IMR-90 (cell line): ENCODE measurements around the gene ELFN1. TPM values are rescaled to one million over a fixed set of nuclear protein-coding genes. Genes with fewer than 3 reads are reported as not detected.

Experiments used
- ATAC-seq: fragments of 200-7000 bp; cut with Tn5 transposase; 2 replicates; pipeline ENCODE4 v1.9.1; 2020; ENCODE audit warnings: low read depth, mild to moderate bottlenecking, moderate library complexity
- BruUV-seq: library from RNA; stranded (reverse); fragments of 400-500 nt; replicated peaks from 2 replicates; lab custom pipeline; 2021; lab: Mats Ljungman, UMichigan
- CTCF ChIA-PET: fragments of 300-600 bp; formaldehyde crosslinking; extraction: SDS; loops from one replicate; lab custom pipeline; 2021; ENCODE audit warnings: antibody characterized with exemption; lab: Yijun Ruan, JAX
- POLR2A ChIA-PET: fragments of 300-600 bp; sonication (Branson Sonifier 250); formaldehyde crosslinking; loops from one replicate; lab custom pipeline; 2022; ENCODE audit warnings: antibody characterized with exemption; ENCODE audit not compliant: unreplicated experiment; lab: Charles Lee
- DNase-seq: peaks from one replicate; pipeline ENCODE4 v3.0.0; 2013
- H2AFZ ChIP-seq: replicated peaks from 2 replicates; pipeline ENCODE3; 2013; ENCODE audit warnings: low read length, mild to moderate bottlenecking; ENCODE audit not compliant: poor library complexity
- H2AK5ac ChIP-seq: 2 replicates; pipeline ENCODE4 v1.6.1; 2013; ENCODE audit warnings: low read depth, low read length, inconsistent platforms
- H2AK9ac ChIP-seq: replicated peaks from 2 replicates; pipeline ENCODE3; 2013; ENCODE audit warnings: mild to moderate bottlenecking, low read depth, low read length, moderate library complexity; ENCODE audit not compliant: poor library complexity
- H2BK120ac ChIP-seq: 2 replicates; pipeline ENCODE4 v1.6.1; 2013; ENCODE audit warnings: low read depth, low read length, inconsistent platforms
- H2BK15ac ChIP-seq: 3 replicates; pipeline ENCODE4 v1.6.1; 2013; ENCODE audit warnings: low read depth, low read length, inconsistent platforms
- H2BK20ac ChIP-seq: 2 replicates; pipeline ENCODE4 v1.6.1; 2013; ENCODE audit warnings: low read depth, mild to moderate bottlenecking, inconsistent platforms, low read length, moderate library complexity
- H2BK5ac ChIP-seq: 2 replicates; pipeline ENCODE4 v1.6.1; 2013; ENCODE audit warnings: mild to moderate bottlenecking, low read depth, low read length, inconsistent platforms; ENCODE audit not compliant: poor library complexity, severe bottlenecking
- H3K14ac ChIP-seq: replicated peaks from 2 replicates; pipeline ENCODE4 v1.6.1; 2013; ENCODE audit warnings: low read depth, low read length, inconsistent platforms
- H3K18ac ChIP-seq: 2 replicates; pipeline ENCODE4 v1.6.1; 2013; ENCODE audit warnings: low read depth, low read length, control low read depth
- H3K23ac ChIP-seq: 2 replicates; pipeline ENCODE4 v1.6.1; 2013; ENCODE audit warnings: low read depth, low read length, inconsistent platforms
- H3K27ac ChIP-seq: 2 replicates; pipeline ENCODE4 v1.5.1; 2013; ENCODE audit warnings: mild to moderate bottlenecking, control low read depth, low read length; ENCODE audit not compliant: insufficient read depth
- H3K27me3 ChIP-seq: 2 replicates; pipeline ENCODE4 v1.6.1; 2013; ENCODE audit warnings: low read length; ENCODE audit not compliant: control insufficient read depth, insufficient read depth
- H3K36me3 ChIP-seq: 2 replicates; pipeline ENCODE4 v1.6.1; 2013; ENCODE audit warnings: low read length, mixed read lengths; ENCODE audit not compliant: control insufficient read depth, insufficient read depth
- H3K4ac ChIP-seq: 2 replicates; pipeline ENCODE4 v1.6.1; 2013; ENCODE audit warnings: low read depth, low read length, inconsistent platforms
- H3K4me1 ChIP-seq: 2 replicates; pipeline ENCODE4 v1.6.1; 2013; ENCODE audit warnings: low read length, mixed read lengths; ENCODE audit not compliant: control insufficient read depth, insufficient read depth
- H3K4me2 ChIP-seq: 2 replicates; pipeline ENCODE4 v1.6.1; 2013; ENCODE audit warnings: low read depth, mild to moderate bottlenecking, control low read depth, low read length, moderate library complexity
- H3K4me3 ChIP-seq: 2 replicates; pipeline ENCODE4 v1.5.1; 2013; ENCODE audit warnings: low read depth, mild to moderate bottlenecking, control low read depth, low read length, moderate library complexity; ENCODE audit not compliant: insufficient read depth
- H3K56ac ChIP-seq: 2 replicates; pipeline ENCODE4 v1.6.1; 2013; ENCODE audit warnings: low read length, inconsistent platforms; ENCODE audit not compliant: insufficient read depth; ENCODE audit errors: extremely low read depth
- H3K79me1 ChIP-seq, 2 experiments: 2 replicates each; pipeline ENCODE4 v1.6.1; 2013; ENCODE audit warnings: low read length in 2 of 2, inconsistent platforms in 1 of 2, low read depth in 1 of 2
- H3K9ac ChIP-seq: 2 replicates; pipeline ENCODE4 v1.6.1; 2013; ENCODE audit warnings: low read depth, low read length, control low read depth
- H3K9me1 ChIP-seq: 2 replicates; pipeline ENCODE4 v1.6.1; 2013; ENCODE audit warnings: low read length, inconsistent platforms; ENCODE audit not compliant: insufficient read depth
- H3K9me3 ChIP-seq: 2 replicates; pipeline ENCODE4 v1.6.1; 2013; ENCODE audit warnings: low read length; ENCODE audit not compliant: control insufficient read depth, insufficient read depth
- H4K20me1 ChIP-seq: 2 replicates; pipeline ENCODE4 v1.6.1; 2013; ENCODE audit warnings: low read length, inconsistent platforms; ENCODE audit not compliant: insufficient read depth
- H4K5ac ChIP-seq: 2 replicates; pipeline ENCODE4 v1.6.1; 2013; ENCODE audit warnings: mild to moderate bottlenecking, low read depth, low read length, control low read depth
- H4K8ac ChIP-seq, 2 experiments: 2 replicates each; pipeline ENCODE4 v1.6.1; 2013; ENCODE audit warnings: low read depth in 2 of 2, low read length in 2 of 2, control low read depth in 1 of 2, inconsistent platforms in 1 of 2
- H4K91ac ChIP-seq: 2 replicates; pipeline ENCODE4 v1.6.1; 2013; ENCODE audit warnings: low read depth, low read length, inconsistent platforms; ENCODE audit not compliant: insufficient read depth
- BHLHE40 ChIP-seq: fragments of 150-350 bp; IDR thresholded peaks from 2 replicates; pipeline ENCODE4 v1.6.1; 2016; ENCODE audit warnings: mild to moderate bottlenecking, low read depth, low read length
- CEBPB ChIP-seq: IDR thresholded peaks from 2 replicates; pipeline ENCODE4 v1.6.1; 2012; ENCODE audit warnings: low read depth, low read length, improper control_type of control experiment
- CHD1 ChIP-seq: IDR thresholded peaks from 2 replicates; pipeline ENCODE4 v1.6.1; 2012; ENCODE audit warnings: low read depth, low read length, improper control_type of control experiment
- FOS ChIP-seq: fragments of 150-350 bp; IDR thresholded peaks from 2 replicates; pipeline ENCODE4 v1.6.1; 2016; ENCODE audit warnings: low read depth, low read length
- MAFK ChIP-seq: IDR thresholded peaks from 2 replicates; pipeline ENCODE4 v1.6.1; 2012; ENCODE audit warnings: low read depth, low read length, improper control_type of control experiment
- MAZ ChIP-seq: IDR thresholded peaks from 2 replicates; pipeline ENCODE4 v1.6.1; 2012; ENCODE audit warnings: low read depth, mild to moderate bottlenecking, low read length, improper control_type of control experiment, moderate library complexity, borderline replicate concordance
- MXI1 ChIP-seq: IDR thresholded peaks from 2 replicates; pipeline ENCODE4 v1.6.1; 2012; ENCODE audit warnings: low read depth, mild to moderate bottlenecking, low read length, moderate library complexity, borderline replicate concordance
- NFE2L2 ChIP-seq: fragments of 150-350 bp; IDR thresholded peaks from 2 replicates; pipeline ENCODE4 v1.6.1; 2016; ENCODE audit warnings: low read depth, mild to moderate bottlenecking, low read length
- POLR2A ChIP-seq: IDR thresholded peaks from 2 replicates; pipeline ENCODE4 v1.6.1; 2012; ENCODE audit warnings: mild to moderate bottlenecking, low read depth, low read length
- RAD21 ChIP-seq: IDR thresholded peaks from 2 replicates; pipeline ENCODE4 v1.6.1; 2012; ENCODE audit warnings: low read length, improper control_type of control experiment
- RCOR1 ChIP-seq: IDR thresholded peaks from 2 replicates; pipeline ENCODE4 v1.6.1; 2012; ENCODE audit warnings: mild to moderate bottlenecking, low read length, improper control_type of control experiment; ENCODE audit not compliant: insufficient replicate concordance
- RFX5 ChIP-seq: IDR thresholded peaks from 2 replicates; pipeline ENCODE4 v1.8.0; 2012; ENCODE audit warnings: low read depth, mild to moderate bottlenecking, low read length, moderate library complexity
- SMC3 ChIP-seq: fragments of 150-350 bp; IDR thresholded peaks from 2 replicates; pipeline ENCODE4 v1.6.1; 2016; ENCODE audit warnings: low read depth, mild to moderate bottlenecking, antibody characterized with exemption, low read length, moderate library complexity
- WGBS, 2 experiments: methylation state at CpG; one replicate each; pipeline versions ENCODE4 v1.1.5 to v1.1.7; 2013; ENCODE audit warnings: missing lambda C conversion rate in 2 of 2; ENCODE audit not compliant: insufficient read length in 1 of 2; ENCODE audit errors: extremely low coverage in 2 of 2; 5-methylcytosine and 5-hydroxymethylcytosine counted together
- dilution Hi-C: fragments of 300-500 bp; cut with HindIII; formaldehyde crosslinking; loops from one replicate; pipeline ENCODE4 v1.14.3; 2018; ENCODE audit warnings: low sequenced_read_pairs; ENCODE audit not compliant: unreplicated experiment
- in situ Hi-C: fragments of 300-500 bp; cut with MboI; formaldehyde crosslinking; loops from 3 replicates; pipeline ENCODE4 v1.14.3; 2019; ENCODE audit warnings: low sequenced_read_pairs, inconsistent platforms, mixed read lengths
- intact Hi-C: fragments of 100-400 bp; cut with micrococcal nuclease; formaldehyde crosslinking; loops from 2 replicates; pipeline ENCODE4 v1.10.0; 2022
- polyA plus RNA-seq, 3 experiments: library from polyadenylated mRNA; depleted of rRNA; stranded (reverse); fragments of >200 nt; gene quantifications; 2 replicates each; pipeline ENCODE4 v1.2.3, GENCODE V29; 2012; ENCODE audit warnings: low replicate concordance in 1 of 3
- total RNA-seq: library from RNA; depleted of rRNA; stranded (reverse); fragments of >200 nt; gene quantifications from 2 replicates; pipeline ENCODE4 v1.2.3, GENCODE V29; 2012
- TF ChIP-seq, protein P1 (sequence below): fragments of 150-350 bp; IDR thresholded peaks from 2 replicates; pipeline ENCODE4 v1.6.1; 2017; ENCODE audit warnings: mild to moderate bottlenecking, antibody characterized with exemption, low read length, low read depth
- TF ChIP-seq, protein P2 (sequence below): conservative IDR thresholded peaks from 2 replicates; pipeline ENCODE4 v1.5.1; 2012; ENCODE audit warnings: mild to moderate bottlenecking, low read depth, low read length, improper control_type of control experiment
- TF ChIP-seq, protein P3 (sequence below): fragments of 150-350 bp; IDR thresholded peaks from 2 replicates; pipeline ENCODE4 v1.6.1; 2016; ENCODE audit warnings: low read depth, mild to moderate bottlenecking, low read length, moderate library complexity, borderline replicate concordance

The ELFN1 gene
- total and polyA plus RNA-seq, 2 of the 4 experiments (the other 2 are of a cell fraction): 1.6 to 5.2 TPM

DNA sequence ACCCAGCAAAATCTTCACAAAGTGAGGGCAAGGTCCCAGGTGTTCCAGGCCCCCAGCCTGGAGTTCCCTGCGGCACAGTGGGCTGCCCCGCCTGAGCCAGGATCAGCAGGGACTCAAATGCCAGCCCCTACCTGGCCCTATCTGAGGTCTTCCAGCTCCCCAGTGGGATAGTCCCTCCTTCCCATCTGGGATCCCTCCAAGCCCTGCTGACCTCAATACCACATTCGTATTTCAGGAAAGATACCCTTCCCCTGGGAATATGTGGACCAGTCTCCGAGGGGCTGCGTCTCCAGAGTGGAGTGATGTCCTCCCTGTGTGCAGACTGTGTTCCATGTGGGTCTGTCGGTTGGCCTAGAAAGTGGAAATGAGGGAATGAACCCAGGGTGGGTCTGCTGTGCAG, 40.9 kb downstream of the ELFN1 start:
- H2BK15ac ChIP-seq: no peak overlapping the region
- H2BK120ac ChIP-seq: no peak overlapping the region
- WGBS, 2 experiments: no CpG with 5 or more reads among the region's 6 CpGs
- H3K27me3 ChIP-seq: peaks cover 3% of the 10 kb centered on the region; the same call in 1 of the 2 replicates
- H3K56ac ChIP-seq: no peak overlapping the region
- no peaks in the 10 kb centered on the region for H3K4me1 ChIP-seq
- no peak overlapping the region for H2AK9ac ChIP-seq
- H4K8ac ChIP-seq: no peak overlapping the region
- no peak for ATAC-seq
- TF ChIP-seq MAFK (no peak), SMC3 (no peak), BHLHE40 (no peak), RFX5 (no peak), RAD21 (no peak), POLR2A (no peak), CEBPB (no peak), FOS (no peak), NFE2L2 (no peak), CHD1 (no peak), MAZ (no peak), MXI1 (no peak), RCOR1 (no peak)
- TF ChIP-seq, protein P1, sequence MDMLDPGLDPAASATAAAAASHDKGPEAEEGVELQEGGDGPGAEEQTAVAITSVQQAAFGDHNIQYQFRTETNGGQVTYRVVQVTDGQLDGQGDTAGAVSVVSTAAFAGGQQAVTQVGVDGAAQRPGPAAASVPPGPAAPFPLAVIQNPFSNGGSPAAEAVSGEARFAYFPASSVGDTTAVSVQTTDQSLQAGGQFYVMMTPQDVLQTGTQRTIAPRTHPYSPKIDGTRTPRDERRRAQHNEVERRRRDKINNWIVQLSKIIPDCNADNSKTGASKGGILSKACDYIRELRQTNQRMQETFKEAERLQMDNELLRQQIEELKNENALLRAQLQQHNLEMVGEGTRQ: no peak
- TF ChIP-seq, protein P2, sequence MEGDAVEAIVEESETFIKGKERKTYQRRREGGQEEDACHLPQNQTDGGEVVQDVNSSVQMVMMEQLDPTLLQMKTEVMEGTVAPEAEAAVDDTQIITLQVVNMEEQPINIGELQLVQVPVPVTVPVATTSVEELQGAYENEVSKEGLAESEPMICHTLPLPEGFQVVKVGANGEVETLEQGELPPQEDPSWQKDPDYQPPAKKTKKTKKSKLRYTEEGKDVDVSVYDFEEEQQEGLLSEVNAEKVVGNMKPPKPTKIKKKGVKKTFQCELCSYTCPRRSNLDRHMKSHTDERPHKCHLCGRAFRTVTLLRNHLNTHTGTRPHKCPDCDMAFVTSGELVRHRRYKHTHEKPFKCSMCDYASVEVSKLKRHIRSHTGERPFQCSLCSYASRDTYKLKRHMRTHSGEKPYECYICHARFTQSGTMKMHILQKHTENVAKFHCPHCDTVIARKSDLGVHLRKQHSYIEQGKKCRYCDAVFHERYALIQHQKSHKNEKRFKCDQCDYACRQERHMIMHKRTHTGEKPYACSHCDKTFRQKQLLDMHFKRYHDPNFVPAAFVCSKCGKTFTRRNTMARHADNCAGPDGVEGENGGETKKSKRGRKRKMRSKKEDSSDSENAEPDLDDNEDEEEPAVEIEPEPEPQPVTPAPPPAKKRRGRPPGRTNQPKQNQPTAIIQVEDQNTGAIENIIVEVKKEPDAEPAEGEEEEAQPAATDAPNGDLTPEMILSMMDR: no peak
- TF ChIP-seq, protein P3, sequence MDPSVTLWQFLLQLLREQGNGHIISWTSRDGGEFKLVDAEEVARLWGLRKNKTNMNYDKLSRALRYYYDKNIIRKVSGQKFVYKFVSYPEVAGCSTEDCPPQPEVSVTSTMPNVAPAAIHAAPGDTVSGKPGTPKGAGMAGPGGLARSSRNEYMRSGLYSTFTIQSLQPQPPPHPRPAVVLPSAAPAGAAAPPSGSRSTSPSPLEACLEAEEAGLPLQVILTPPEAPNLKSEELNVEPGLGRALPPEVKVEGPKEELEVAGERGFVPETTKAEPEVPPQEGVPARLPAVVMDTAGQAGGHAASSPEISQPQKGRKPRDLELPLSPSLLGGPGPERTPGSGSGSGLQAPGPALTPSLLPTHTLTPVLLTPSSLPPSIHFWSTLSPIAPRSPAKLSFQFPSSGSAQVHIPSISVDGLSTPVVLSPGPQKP: no peak
- ChIA-PET POLR2A (no interaction called here), CTCF (interaction anchor here (0.7 kb wide), 1 partner anchor 284 kb away, joined by 3 read pairs; no protein-coding TSS in a partner anchor)
- H4K91ac ChIP-seq: no peak overlapping the region
- H3K36me3 ChIP-seq: no peaks in the 10 kb centered on the region
- peaks cover 11% of the 10 kb centered on the region for H3K9me3 ChIP-seq
- no peak overlapping the region for H2AK5ac ChIP-seq
- in situ Hi-C loops: no loop called here
- DNase-seq: no peak
- H4K5ac ChIP-seq: no peak overlapping the region
- no peak overlapping the region for H3K27ac ChIP-seq
- no peak overlapping the region for H3K18ac ChIP-seq
- H3K23ac ChIP-seq: no peak overlapping the region
- H2BK5ac ChIP-seq: no peak overlapping the region
- no peak overlapping the region for H3K9ac ChIP-seq
- no peak overlapping the region for H3K4me3 ChIP-seq
- dilution Hi-C loops: no loop called here
- intact Hi-C loops: no loop called here
- no peak overlapping the region for H2BK20ac ChIP-seq
- no peak overlapping the region for H3K14ac ChIP-seq
- no TSS peak for BruUV-seq
- no peak overlapping the region for H2AFZ ChIP-seq
- H3K4me2 ChIP-seq: no peak overlapping the region
- no peak overlapping the region for H3K4ac ChIP-seq
- H3K9me1 ChIP-seq: peaks cover 3% of the 10 kb centered on the region; the same call in 1 of the 2 replicates
- peaks cover 3% of the 10 kb centered on the region; the same call in 1 of the 2 replicates for H4K20me1 ChIP-seq
- no peaks in the 10 kb centered on the region; a peak in 1 of 4 replicates for H3K79me1 ChIP-seq
